H9 (cell line): ENCODE measurements around the gene EPYC. TPM values are rescaled to one million over a fixed set of nuclear protein-coding genes. Genes with fewer than 3 reads are reported as not detected.

Source experiments
- DNase-seq: peaks from one replicate; pipeline ENCODE4 v3.0.0-alpha.2; 2017
- H2AFZ ChIP-seq: one replicate; pipeline ENCODE4 v1.6.1; 2013; ENCODE audit warnings: mild to moderate bottlenecking, low read length, control low read depth, moderate library complexity
- H2AK5ac ChIP-seq: 2 replicates; pipeline ENCODE4 v1.6.1; 2013; ENCODE audit warnings: low read length, control low read depth, mixed read lengths; ENCODE audit not compliant: insufficient read length
- H2BK120ac ChIP-seq: one replicate; pipeline ENCODE4 v1.6.1; 2013; ENCODE audit warnings: low read depth, mild to moderate bottlenecking, low read length, control low read depth, inconsistent platforms; ENCODE audit not compliant: poor library complexity, severe bottlenecking
- H2BK12ac ChIP-seq: 2 replicates; pipeline ENCODE4 v1.6.1; 2013; ENCODE audit warnings: low read length, control low read depth, mixed read lengths, low read depth; ENCODE audit not compliant: insufficient read length
- H2BK15ac ChIP-seq: 2 replicates; pipeline ENCODE4 v1.6.1; 2013; ENCODE audit warnings: low read depth, low read length, control low read depth
- H2BK20ac ChIP-seq: one replicate; pipeline ENCODE4 v1.6.1; 2013; ENCODE audit warnings: low read depth, mild to moderate bottlenecking, low read length, control low read depth, inconsistent platforms; ENCODE audit not compliant: poor library complexity, severe bottlenecking
- H2BK5ac ChIP-seq: 2 replicates; pipeline ENCODE4 v1.6.1; 2013; ENCODE audit warnings: low read length, control low read depth, mixed read lengths; ENCODE audit not compliant: insufficient read length
- H3K14ac ChIP-seq: 2 replicates; pipeline ENCODE4 v1.6.1; 2013; ENCODE audit warnings: low read length, control low read depth; ENCODE audit not compliant: insufficient read depth
- H3K18ac ChIP-seq: 2 replicates; pipeline ENCODE4 v1.6.1; 2013; ENCODE audit warnings: low read depth, mild to moderate bottlenecking, mixed read lengths, low read length, control low read depth; ENCODE audit not compliant: insufficient read length
- H3K23ac ChIP-seq: 2 replicates; pipeline ENCODE4 v1.6.1; 2013; ENCODE audit warnings: low read length, control low read depth, mixed read lengths, low read depth; ENCODE audit not compliant: insufficient read length
- H3K23me2 ChIP-seq: 2 replicates; pipeline ENCODE4 v1.6.1; 2013; ENCODE audit warnings: low read depth, mild to moderate bottlenecking, mixed read lengths, low read length, control low read depth; ENCODE audit not compliant: insufficient read length, poor library complexity, severe bottlenecking
- H3K27ac ChIP-seq: 2 replicates; pipeline ENCODE4 v1.5.1; 2013; ENCODE audit warnings: low read length, control low read depth, mixed read lengths, low read depth; ENCODE audit not compliant: insufficient read length
- H3K27me3 ChIP-seq: 2 replicates; pipeline ENCODE4 v1.6.1; 2013; ENCODE audit warnings: low read length, control low read depth, inconsistent platforms; ENCODE audit not compliant: insufficient read depth
- H3K4ac ChIP-seq: 2 replicates; pipeline ENCODE4 v1.6.1; 2013; ENCODE audit warnings: low read depth, mild to moderate bottlenecking, control low read depth, inconsistent platforms, low read length, moderate library complexity
- H3K4me1 ChIP-seq: 2 replicates; pipeline ENCODE4 v1.6.1; 2013; ENCODE audit warnings: low read length, control low read depth, inconsistent platforms; ENCODE audit not compliant: insufficient read depth
- H3K4me2 ChIP-seq: 2 replicates; pipeline ENCODE4 v1.6.1; 2013; ENCODE audit warnings: low read length, control low read depth, mixed read lengths; ENCODE audit not compliant: insufficient read length, insufficient read depth
- H3K56ac ChIP-seq: 2 replicates; pipeline ENCODE4 v1.6.1; 2013; ENCODE audit warnings: low read depth, mild to moderate bottlenecking, mixed read lengths, low read length, control low read depth; ENCODE audit not compliant: insufficient read length
- H3K79me1 ChIP-seq: 2 replicates; pipeline ENCODE4 v1.6.1; 2013; ENCODE audit warnings: low read depth, mild to moderate bottlenecking, moderate library complexity, low read length, control low read depth, inconsistent platforms; ENCODE audit not compliant: insufficient read depth, poor library complexity, severe bottlenecking
- H3K79me2 ChIP-seq: 2 replicates; pipeline ENCODE4 v1.6.1; 2013; ENCODE audit warnings: low read length, control low read depth, inconsistent platforms; ENCODE audit not compliant: insufficient read depth
- H3K9ac ChIP-seq: 2 replicates; pipeline ENCODE4 v1.6.1; 2013; ENCODE audit warnings: low read length, control low read depth, mixed read lengths; ENCODE audit not compliant: insufficient read length; ENCODE audit errors: extremely low read depth
- H3K9me3 ChIP-seq: one replicate; pipeline ENCODE4 v1.6.1; 2013; ENCODE audit warnings: low read depth, low read length, inconsistent platforms; ENCODE audit not compliant: control insufficient read depth
- H3T11ph ChIP-seq: one replicate; pipeline ENCODE4 v1.6.1; 2013; ENCODE audit warnings: mild to moderate bottlenecking, low read length, control low read depth, inconsistent platforms
- H4K20me1 ChIP-seq: one replicate; pipeline ENCODE4 v1.6.1; 2013; ENCODE audit not compliant: control insufficient read depth, insufficient read length, insufficient read depth
- H4K5ac ChIP-seq: 2 replicates; pipeline ENCODE4 v1.6.1; 2013; ENCODE audit warnings: low read depth, mild to moderate bottlenecking, mixed read lengths, low read length, control low read depth; ENCODE audit not compliant: insufficient read length
- H4K8ac ChIP-seq: replicated peaks from 2 replicates; pipeline ENCODE4 v1.6.1; 2013; ENCODE audit warnings: low read length, control low read depth, mixed read lengths, low read depth; ENCODE audit not compliant: insufficient read length
- H4K91ac ChIP-seq: 2 replicates; pipeline ENCODE4 v1.6.1; 2013; ENCODE audit warnings: low read depth, mild to moderate bottlenecking, moderate library complexity, mixed read lengths, low read length, control low read depth; ENCODE audit not compliant: insufficient read length
- H3K27ac Mint-ChIP-seq, 3 experiments: 2 replicates in 2 of 3; 3 replicates in 1 of 3; pipeline ENCODE4 v1.8.0; 2020 to 2021; ENCODE audit warnings: mixed read lengths in 3 of 3, mild to moderate bottlenecking in 1 of 3, moderate library complexity in 1 of 3
- H3K27me3 Mint-ChIP-seq: 2 replicates; pipeline ENCODE4 v1.8.0; 2021; ENCODE audit warnings: low read depth, mild to moderate bottlenecking, moderate library complexity, mixed read lengths
- H3K36me3 Mint-ChIP-seq, 3 experiments: 2 replicates in 2 of 3; 3 replicates in 1 of 3; pipeline ENCODE4 v1.8.0; 2020 to 2021; ENCODE audit warnings: low read depth in 3 of 3, mixed read lengths in 3 of 3; ENCODE audit not compliant: insufficient read depth in 1 of 3
- H3K4me1 Mint-ChIP-seq, 2 experiments: 2 replicates each; pipeline ENCODE4 v1.8.0; 2020; ENCODE audit warnings: mixed read lengths in 2 of 2
- H3K4me3 Mint-ChIP-seq, 2 experiments: 2 replicates in 1 of 2; 3 replicates in 1 of 2; pipeline ENCODE4 v1.8.0; 2020 to 2021; ENCODE audit warnings: mild to moderate bottlenecking in 2 of 2, mixed read lengths in 2 of 2, moderate library complexity in 1 of 2
- H3K9me3 Mint-ChIP-seq, 2 experiments: 2 replicates in 1 of 2; 3 replicates in 1 of 2; pipeline ENCODE4 v1.8.0; 2020; ENCODE audit warnings: mild to moderate bottlenecking in 2 of 2, mixed read lengths in 2 of 2, moderate library complexity in 1 of 2
- WGBS: extraction: QIAGEN DNeasy Blood & Tissue Kit; methylation state at CpG from one replicate; pipeline ENCODE4 v1.1.7; 2013; ENCODE audit warnings: missing lambda C conversion rate, low lambda C conversion rate, mixed read lengths; ENCODE audit not compliant: insufficient read length; ENCODE audit errors: extremely low coverage; 5-methylcytosine and 5-hydroxymethylcytosine counted together
- total RNA-seq: library from RNA; stranded (reverse); gene quantifications from 2 replicates; pipeline ENCODE4 v1.2.1, GENCODE V29; 2021
- TF ChIP-seq, protein P1 (sequence below): fragments of 200-600 bp; sonication (generic); conservative IDR thresholded peaks from 3 replicates; pipeline ENCODE4 v1.8.0; 2021; ENCODE audit warnings: antibody characterized with exemption, mild to moderate bottlenecking

The EPYC gene
- total RNA-seq, 1 experiment from 2014 or later = not detected

DNA sequence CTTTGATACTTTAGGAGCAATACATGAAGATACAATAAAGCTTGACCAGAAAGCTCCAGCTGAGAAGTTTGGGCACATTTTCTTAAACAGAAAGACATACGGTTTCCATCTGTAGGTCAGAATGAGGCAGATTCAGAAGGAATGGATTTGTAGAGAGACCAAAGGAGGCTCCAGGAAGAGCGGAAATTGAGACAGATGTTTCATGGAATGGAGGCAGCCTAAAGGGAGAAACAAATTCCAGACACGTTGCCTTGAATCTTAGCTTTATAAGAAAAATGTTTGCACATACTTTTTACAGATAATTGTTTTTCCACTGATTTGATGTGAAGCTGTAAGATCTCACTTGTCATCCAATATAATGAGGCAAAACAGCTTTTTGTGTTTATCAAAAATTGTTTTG, 24.8 kb downstream of the EPYC start:
- Mint-ChIP-seq H3K9me3 (peaks cover 2% of the 10 kb centered on the region in 2 experiments; a peak in 2 of 5 replicates), H3K4me1 (peaks cover 21 to 29% of the 10 kb centered on the region in 2 experiments), H3K27ac (no peak overlapping the region), H3K27me3 (peaks cover 52% of the 10 kb centered on the region), H3K36me3 (no peaks in the 10 kb centered on the region), H3K4me3 (no peak overlapping the region)
- H3K56ac ChIP-seq = no peak overlapping the region
- H3K4me1 ChIP-seq = no peaks in the 10 kb centered on the region; the same call in 1 of the 2 replicates
- no peak overlapping the region for H4K91ac ChIP-seq
- no peaks in the 10 kb centered on the region for H3K79me2 ChIP-seq
- H4K20me1 ChIP-seq = no peaks in the 10 kb centered on the region
- no peak overlapping the region for H3K4ac ChIP-seq
- H3K23me2 ChIP-seq = no peaks in the 10 kb centered on the region
- no peak overlapping the region for H3K27ac ChIP-seq
- no peak overlapping the region for H2BK5ac ChIP-seq
- TF ChIP-seq, protein P1, sequence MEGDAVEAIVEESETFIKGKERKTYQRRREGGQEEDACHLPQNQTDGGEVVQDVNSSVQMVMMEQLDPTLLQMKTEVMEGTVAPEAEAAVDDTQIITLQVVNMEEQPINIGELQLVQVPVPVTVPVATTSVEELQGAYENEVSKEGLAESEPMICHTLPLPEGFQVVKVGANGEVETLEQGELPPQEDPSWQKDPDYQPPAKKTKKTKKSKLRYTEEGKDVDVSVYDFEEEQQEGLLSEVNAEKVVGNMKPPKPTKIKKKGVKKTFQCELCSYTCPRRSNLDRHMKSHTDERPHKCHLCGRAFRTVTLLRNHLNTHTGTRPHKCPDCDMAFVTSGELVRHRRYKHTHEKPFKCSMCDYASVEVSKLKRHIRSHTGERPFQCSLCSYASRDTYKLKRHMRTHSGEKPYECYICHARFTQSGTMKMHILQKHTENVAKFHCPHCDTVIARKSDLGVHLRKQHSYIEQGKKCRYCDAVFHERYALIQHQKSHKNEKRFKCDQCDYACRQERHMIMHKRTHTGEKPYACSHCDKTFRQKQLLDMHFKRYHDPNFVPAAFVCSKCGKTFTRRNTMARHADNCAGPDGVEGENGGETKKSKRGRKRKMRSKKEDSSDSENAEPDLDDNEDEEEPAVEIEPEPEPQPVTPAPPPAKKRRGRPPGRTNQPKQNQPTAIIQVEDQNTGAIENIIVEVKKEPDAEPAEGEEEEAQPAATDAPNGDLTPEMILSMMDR = no peak
- no peak overlapping the region for H2BK12ac ChIP-seq
- no peak overlapping the region for H4K8ac ChIP-seq
- no peak overlapping the region for H3K9ac ChIP-seq
- no peak overlapping the region for H2AK5ac ChIP-seq
- H3K18ac ChIP-seq = no peak overlapping the region
- H2AFZ ChIP-seq = no peak overlapping the region
- no peak overlapping the region for H3T11ph ChIP-seq
- no peak overlapping the region for H2BK20ac ChIP-seq
- no peaks in the 10 kb centered on the region for H3K9me3 ChIP-seq
- no peak overlapping the region for H3K23ac ChIP-seq
- H3K79me1 ChIP-seq = no peaks in the 10 kb centered on the region
- H4K5ac ChIP-seq = no peak overlapping the region
- H3K27me3 ChIP-seq = peaks cover 21% of the 10 kb centered on the region; the same call in 1 of the 2 replicates
- H2BK15ac ChIP-seq = no peak overlapping the region
- H3K4me2 ChIP-seq = no peak overlapping the region
- H2BK120ac ChIP-seq = no peak overlapping the region
- no peak for DNase-seq
- no CpG with 5 or more reads among the region's 3 CpGs for WGBS
- H3K14ac ChIP-seq = no peak overlapping the region
